ENCODE measurements around the gene SMAD2.

DNA sequence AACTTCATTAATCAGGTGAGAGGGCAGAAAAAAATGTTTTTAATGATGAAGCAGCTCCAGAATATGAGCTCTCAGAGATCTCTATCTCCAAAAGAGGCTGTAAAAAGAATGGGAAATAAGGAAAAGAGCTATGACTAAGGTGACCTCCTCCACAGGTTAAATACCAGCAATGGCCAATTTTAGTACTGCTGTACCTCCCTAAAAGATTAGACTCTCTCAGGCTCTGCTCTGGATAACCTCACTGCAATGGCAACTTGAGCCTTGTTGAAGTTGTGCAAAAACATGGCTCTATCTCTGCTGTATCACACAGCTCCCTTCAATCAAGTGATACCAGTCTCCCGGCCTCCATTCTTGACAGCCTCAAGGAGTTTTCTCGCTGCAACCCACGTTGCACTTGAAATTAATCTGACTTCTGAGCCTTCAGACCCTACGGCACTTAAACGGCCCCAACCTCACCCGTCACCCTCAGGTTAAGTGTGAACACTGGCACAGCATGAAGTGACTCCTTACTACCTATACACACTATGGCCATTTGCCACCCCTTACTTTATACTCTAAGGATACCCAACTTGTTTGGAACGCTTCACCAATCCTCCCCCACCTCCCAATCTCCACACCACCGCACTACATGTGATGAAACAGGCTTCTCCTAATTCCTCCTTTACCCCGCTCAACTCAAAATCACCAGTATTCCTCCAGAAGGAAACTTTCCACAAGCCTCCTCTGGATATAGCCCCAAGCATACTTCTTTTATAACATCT lies 36.3 kb downstream of the SMAD2 start:
- TF ChIP-seq, protein P1, sequence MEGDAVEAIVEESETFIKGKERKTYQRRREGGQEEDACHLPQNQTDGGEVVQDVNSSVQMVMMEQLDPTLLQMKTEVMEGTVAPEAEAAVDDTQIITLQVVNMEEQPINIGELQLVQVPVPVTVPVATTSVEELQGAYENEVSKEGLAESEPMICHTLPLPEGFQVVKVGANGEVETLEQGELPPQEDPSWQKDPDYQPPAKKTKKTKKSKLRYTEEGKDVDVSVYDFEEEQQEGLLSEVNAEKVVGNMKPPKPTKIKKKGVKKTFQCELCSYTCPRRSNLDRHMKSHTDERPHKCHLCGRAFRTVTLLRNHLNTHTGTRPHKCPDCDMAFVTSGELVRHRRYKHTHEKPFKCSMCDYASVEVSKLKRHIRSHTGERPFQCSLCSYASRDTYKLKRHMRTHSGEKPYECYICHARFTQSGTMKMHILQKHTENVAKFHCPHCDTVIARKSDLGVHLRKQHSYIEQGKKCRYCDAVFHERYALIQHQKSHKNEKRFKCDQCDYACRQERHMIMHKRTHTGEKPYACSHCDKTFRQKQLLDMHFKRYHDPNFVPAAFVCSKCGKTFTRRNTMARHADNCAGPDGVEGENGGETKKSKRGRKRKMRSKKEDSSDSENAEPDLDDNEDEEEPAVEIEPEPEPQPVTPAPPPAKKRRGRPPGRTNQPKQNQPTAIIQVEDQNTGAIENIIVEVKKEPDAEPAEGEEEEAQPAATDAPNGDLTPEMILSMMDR (IDR thresholded peaks at IDR 0.05), result no peak
- TF ChIP-seq POLR2A (IDR thresholded peaks at IDR 0.05; ENCODE audit: low read length) (no peak), RARB (CRISPR knock-in tag; IDR thresholded peaks at IDR 0.05) (no peak), ZSCAN20 (CRISPR knock-in tag; IDR thresholded peaks at IDR 0.05) (no peak), CEBPB (IDR thresholded peaks at IDR 0.05) (no peak)
